OCI-LY7 (cell line): ENCODE measurements around the gene ECSIT. TPM values are rescaled to one million over a fixed set of nuclear protein-coding genes. Genes with fewer than 3 reads are reported as not detected.

Experiments used
- BruUV-seq: library from RNA; stranded (reverse); fragments of 400-500 nt; replicated peaks from 2 replicates; lab custom pipeline; 2021; lab: Mats Ljungman, UMichigan
- CTCF ChIA-PET: fragments of 300-600 bp; sonication (Branson Sonifier 250); formaldehyde crosslinking; loops from one replicate; lab custom pipeline; 2022; ENCODE audit warnings: antibody characterized with exemption; ENCODE audit not compliant: unreplicated experiment; lab: Charles Lee
- POLR2A ChIA-PET: fragments of 300-600 bp; sonication (Branson Sonifier 250); formaldehyde crosslinking; loops from one replicate; lab custom pipeline; 2022; ENCODE audit warnings: antibody characterized with exemption; lab: Charles Lee
- DNase-seq: peaks from one replicate; pipeline ENCODE4 v3.0.0-alpha.2; 2015; ENCODE audit warnings: low spot score
- H2AFZ ChIP-seq: fragments of 200-600 bp; sonication (generic), shearing (Covaris generic); 2 replicates; pipeline ENCODE4 v1.6.1; 2014; ENCODE audit warnings: mild to moderate bottlenecking, antibody characterized with exemption, low read length, moderate library complexity
- H3K27ac ChIP-seq: fragments of 200-600 bp; sonication (generic); 2 replicates; pipeline ENCODE4 v1.5.1; 2014; ENCODE audit warnings: mixed run types, low read depth, mild to moderate bottlenecking, moderate library complexity, low read length, inconsistent platforms; ENCODE audit not compliant: poor library complexity, severe bottlenecking
- H3K36me3 ChIP-seq: fragments of 200-600 bp; sonication (generic); 2 replicates; pipeline ENCODE4 v1.6.1; 2014; ENCODE audit warnings: mild to moderate bottlenecking, antibody characterized with exemption, low read length, moderate library complexity, mixed read lengths; ENCODE audit not compliant: insufficient read depth
- H3K4me1 ChIP-seq: fragments of 200-600 bp; sonication (generic); 2 replicates; pipeline ENCODE4 v1.5.1; 2014; ENCODE audit warnings: mild to moderate bottlenecking, low read length; ENCODE audit not compliant: insufficient read depth, poor library complexity, severe bottlenecking
- H3K4me2 ChIP-seq: fragments of 200-600 bp; sonication (generic); 2 replicates; pipeline ENCODE4 v1.6.1; 2014; ENCODE audit warnings: mild to moderate bottlenecking, low read length
- H3K4me3 ChIP-seq: fragments of 200-600 bp; sonication (generic); 2 replicates; pipeline ENCODE4 v1.5.1; 2014; ENCODE audit warnings: mild to moderate bottlenecking, low read depth, low read length; ENCODE audit not compliant: poor library complexity, severe bottlenecking
- H3K79me2 ChIP-seq: fragments of 200-600 bp; sonication (generic); 2 replicates; pipeline ENCODE4 v1.6.1; 2016; ENCODE audit warnings: low read depth, mild to moderate bottlenecking, low read length, moderate library complexity, mixed read lengths; ENCODE audit not compliant: insufficient read depth
- H3K9me2 ChIP-seq: fragments of 200-600 bp; sonication (generic); 2 replicates; pipeline ENCODE4 v1.6.1; 2016; ENCODE audit warnings: mild to moderate bottlenecking, low read length, mixed read lengths; ENCODE audit not compliant: insufficient read depth
- H3K9me3 ChIP-seq: fragments of 200-600 bp; sonication (generic); 2 replicates; pipeline ENCODE4 v1.6.1; 2014; ENCODE audit warnings: mild to moderate bottlenecking, mixed run types, low read length, mixed read lengths
- H4K20me1 ChIP-seq: fragments of 200-600 bp; sonication (generic); 2 replicates; pipeline ENCODE4 v1.6.1; 2014; ENCODE audit warnings: mild to moderate bottlenecking, antibody characterized with exemption, low read length, moderate library complexity, mixed read lengths; ENCODE audit not compliant: insufficient read depth
- CTCF ChIP-seq: fragments of 200-600 bp; sonication (generic); conservative IDR thresholded peaks from 2 replicates; pipeline ENCODE4 v1.5.1; 2014; ENCODE audit warnings: mild to moderate bottlenecking, antibody characterized with exemption, low read length, moderate library complexity, mixed read lengths
- EZH2phosphoT487 ChIP-seq: fragments of 200-600 bp; sonication (generic); IDR thresholded peaks from 2 replicates; pipeline ENCODE4 v1.6.1; 2018; ENCODE audit warnings: low read depth, borderline replicate concordance, mild to moderate bottlenecking, mixed run types, antibody characterized with exemption, low read length, moderate library complexity, mixed read lengths
- intact Hi-C: fragments of 100-400 bp; cut with micrococcal nuclease; formaldehyde crosslinking; loops from one replicate; pipeline ENCODE4 v1.10.0; 2022; ENCODE audit not compliant: unreplicated experiment
- microRNA-seq: library from miRNA; unstranded; fragments of <30 nt; microRNA quantifications from one replicate; pipeline ENCODE4 v1.2.0, GENCODE V29; 2022; ENCODE audit warnings: borderline replicate concordance
- small RNA-seq: library from RNA; depleted of rRNA; stranded (forward); fragments of <200 nt; gene quantifications from one replicate; pipeline ENCODE3, GENCODE V24; 2014
- total RNA-seq, 2 experiments: library from RNA; depleted of rRNA in 1 of 2; stranded (reverse); fragments of >200 nt in 1 of 2; shearing (Covaris generic) in 1 of 2; gene quantifications; 2 replicates each; pipeline ENCODE4 v1.2.3, GENCODE V29; 2014 to 2022

ECSIT gene
- total RNA-seq, 2 experiments from 2014 or later: 40.6 to 59.5 TPM

GRCh38 chr19:11457831-11458230 lies 71.1 kb downstream of the ECSIT start:
- Histone ChIP-seq H3K36me3 (no peaks in the 10 kb centered on the region), H3K9me2 (no peaks in the 10 kb centered on the region), H2AFZ (no peak overlapping the region), H3K9me3 (no peaks in the 10 kb centered on the region), H3K4me1 (no peaks in the 10 kb centered on the region), H4K20me1 (no peaks in the 10 kb centered on the region), H3K79me2 (no peaks in the 10 kb centered on the region), H3K4me3 (no peak overlapping the region), H3K27ac (no peak overlapping the region), H3K4me2 (no peak overlapping the region)
- TF ChIP-seq EZH2phosphoT487: no peak
- TF ChIP-seq CTCF: no peak
- intact Hi-C loops: no loop called here
- ChIA-PET CTCF (no interaction called here), POLR2A (no interaction called here)
- BruUV-seq: no TSS peak
- DNase-seq: no peak

- H3K4me3 ChIP-seq: no peak overlapping the region
- no peaks in the 10 kb centered on the region for H3K9me2 ChIP-seq
- no peaks in the 10 kb centered on the region for H3K36me3 ChIP-seq
- no peak for DNase-seq
- ChIA-PET CTCF (no interaction called here), POLR2A (no interaction called here)
- intact Hi-C loops: no loop called here
- H3K27ac ChIP-seq: no peak overlapping the region
- H3K4me2 ChIP-seq: no peak overlapping the region
- H3K4me1 ChIP-seq: peaks cover 4% of the 10 kb centered on the region
- BruUV-seq: no TSS peak
- no peaks in the 10 kb centered on the region for H4K20me1 ChIP-seq
- no peaks in the 10 kb centered on the region for H3K79me2 ChIP-seq
- no peak overlapping the region for H2AFZ ChIP-seq
- H3K9me3 ChIP-seq: no peaks in the 10 kb centered on the region
- TF ChIP-seq CTCF: no peak
- no peak for TF ChIP-seq EZH2phosphoT487
Measured at GRCh38 chr19:11457115-11457514, 71.8 kb downstream of the ECSIT start.

- H3K4me2 ChIP-seq: no peak overlapping the region
- H3K4me3 ChIP-seq: no peak overlapping the region
- H3K36me3 ChIP-seq: no peaks in the 10 kb centered on the region
- H3K9me3 ChIP-seq: no peaks in the 10 kb centered on the region
- TF ChIP-seq CTCF: no peak
- no peak for TF ChIP-seq EZH2phosphoT487
- no TSS peak for BruUV-seq
- no peak overlapping the region for H2AFZ ChIP-seq
- no peak for DNase-seq
- H3K9me2 ChIP-seq: no peaks in the 10 kb centered on the region
- H4K20me1 ChIP-seq: no peaks in the 10 kb centered on the region
- ChIA-PET CTCF (no interaction called here), POLR2A (no interaction called here)
- intact Hi-C loops: no loop called here
- H3K4me1 ChIP-seq: peaks cover 8% of the 10 kb centered on the region
- H3K79me2 ChIP-seq: no peaks in the 10 kb centered on the region
- H3K27ac ChIP-seq: no peak overlapping the region
Measured at GRCh38 chr19:11456659-11457058, 72.3 kb downstream of the ECSIT start.

Small RNAs within 50 kb of the gene (microRNA-seq; reads per million reads assigned to microRNA genes)
- gene MIR7974: 6.1 reads per million

Small RNAs within 50 kb of the gene (small RNA-seq; reads per million reads assigned to genes)
- 1.0 reads per million, percentile 51 among the genes with 10 or more reads in this experiment for gene MIR7974
- not detected for gene RN7SL833P

Other genes starting within 250 kb of the ECSIT start
- not detected in 2 replicates for gene TSPAN16, start 233.0 kb downstream of the ECSIT start, total RNA-seq (2014; rRNA removed; shearing (Covaris generic))
- not detected in 2 replicates for gene TSPAN16, start 233.0 kb downstream of the ECSIT start, total RNA-seq (2022)
- gene RAB3D, start 189.5 kb downstream of the ECSIT start, total RNA-seq (2014; rRNA removed; shearing (Covaris generic)): 1.1 and 1.9 TPM in 2 replicates
- gene RAB3D, start 189.5 kb downstream of the ECSIT start, total RNA-seq (2022): 7.7 and 8.4 TPM in 2 replicates
- gene TMEM205, start 182.9 kb downstream of the ECSIT start, total RNA-seq (2014; rRNA removed; shearing (Covaris generic)): 58.4 and 58.9 TPM in 2 replicates
- 32.0 and 39.9 TPM in 2 replicates for gene TMEM205, start 182.9 kb downstream of the ECSIT start, total RNA-seq (2022)
- 13.3 and 14.1 TPM in 2 replicates for gene CCDC159, start 182.6 kb downstream of the ECSIT start, total RNA-seq (2014; rRNA removed; shearing (Covaris generic))
- 18.9 and 26.1 TPM in 2 replicates for gene CCDC159, start 182.6 kb downstream of the ECSIT start, total RNA-seq (2022)
- gene PLPPR2, start 173.7 kb downstream of the ECSIT start, total RNA-seq (2014; rRNA removed; shearing (Covaris generic)): 0.54 and 0.88 TPM in 2 replicates
- 2.7 and 3.6 TPM in 2 replicates for gene PLPPR2, start 173.7 kb downstream of the ECSIT start, total RNA-seq (2022)
- gene SWSAP1, start 154.5 kb downstream of the ECSIT start, total RNA-seq (2014; rRNA removed; shearing (Covaris generic)): 5.6 and 6.6 TPM in 2 replicates
- 5.6 and 6.8 TPM in 2 replicates for gene SWSAP1, start 154.5 kb downstream of the ECSIT start, total RNA-seq (2022)
- gene EPOR, start 144.8 kb downstream of the ECSIT start, total RNA-seq (2014; rRNA removed; shearing (Covaris generic)): 9.9 and 19.6 TPM in 2 replicates
- gene EPOR, start 144.8 kb downstream of the ECSIT start, total RNA-seq (2022): 11.3 and 15.7 TPM in 2 replicates
- 0.41 TPM in 1 of 2 replicates, not detected in the other for gene RGL3, start 109.8 kb downstream of the ECSIT start, total RNA-seq (2014; rRNA removed; shearing (Covaris generic))
- gene RGL3, start 109.8 kb downstream of the ECSIT start, total RNA-seq (2022): 0.49 and 0.61 TPM in 2 replicates
- 0.28 and 0.57 TPM in 2 replicates for gene ODAD3, start 94.0 kb downstream of the ECSIT start, total RNA-seq (2014; rRNA removed; shearing (Covaris generic))
- gene ODAD3, start 94.0 kb downstream of the ECSIT start, total RNA-seq (2022): 0.79 and 1.2 TPM in 2 replicates
- gene PRKCSH, start 93.5 kb downstream of the ECSIT start, total RNA-seq (2014; rRNA removed; shearing (Covaris generic)): 61.8 and 95.6 TPM in 2 replicates
- 271 and 297 TPM in 2 replicates for gene PRKCSH, start 93.5 kb downstream of the ECSIT start, total RNA-seq (2022)
- 0.95 TPM in 1 of 2 replicates, not detected in the other for gene ELAVL3, start 48.1 kb downstream of the ECSIT start, total RNA-seq (2014; rRNA removed; shearing (Covaris generic))
- gene ELAVL3, start 48.1 kb downstream of the ECSIT start, total RNA-seq (2022): 0.30 TPM in 1 of 2 replicates, not detected in the other
- gene ZNF653, start 23.3 kb downstream of the ECSIT start, total RNA-seq (2014; rRNA removed; shearing (Covaris generic)): 12.3 and 14.1 TPM in 2 replicates
- 17.9 and 21.5 TPM in 2 replicates for gene ZNF653, start 23.3 kb downstream of the ECSIT start, total RNA-seq (2022)
- gene CNN1, start 9.7 kb upstream of the ECSIT start, total RNA-seq (2014; rRNA removed; shearing (Covaris generic)): not detected in 2 replicates
- not detected in 2 replicates for gene CNN1, start 9.7 kb upstream of the ECSIT start, total RNA-seq (2022)
- gene ELOF1, start 30.1 kb upstream of the ECSIT start, total RNA-seq (2014; rRNA removed; shearing (Covaris generic)): 48.9 and 60.5 TPM in 2 replicates
- 69.0 and 73.2 TPM in 2 replicates for gene ELOF1, start 30.1 kb upstream of the ECSIT start, total RNA-seq (2022)
- 13.3 and 21.6 TPM in 2 replicates for gene ACP5, start 48.5 kb upstream of the ECSIT start, total RNA-seq (2014; rRNA removed; shearing (Covaris generic))
- 16.3 and 17.4 TPM in 2 replicates for gene ACP5, start 48.5 kb upstream of the ECSIT start, total RNA-seq (2022)
- 8.0 and 11.0 TPM in 2 replicates for gene ZNF627, start 68.3 kb upstream of the ECSIT start, total RNA-seq (2014; rRNA removed; shearing (Covaris generic))
- gene ZNF627, start 68.3 kb upstream of the ECSIT start, total RNA-seq (2022): 16.0 and 16.8 TPM in 2 replicates
- 7.0 and 7.2 TPM in 2 replicates for gene ZNF823, start 209.8 kb upstream of the ECSIT start, total RNA-seq (2014; rRNA removed; shearing (Covaris generic))
- gene ZNF823, start 209.8 kb upstream of the ECSIT start, total RNA-seq (2022): 5.7 and 6.8 TPM in 2 replicates
- 10.8 and 14.5 TPM in 2 replicates for gene ZNF441, start 237.9 kb upstream of the ECSIT start, total RNA-seq (2014; rRNA removed; shearing (Covaris generic))
- 8.4 and 11.1 TPM in 2 replicates for gene ZNF441, start 237.9 kb upstream of the ECSIT start, total RNA-seq (2022)